Small intestine (tissue), 7 donors: ENCODE measurements around the gene ADGRD1. TPM values are rescaled to one million over a fixed set of nuclear protein-coding genes. Genes with fewer than 3 reads are reported as not detected.
A peak's percentile ranks its signal among the peaks of the same experiment; 100 is the strongest.

Source experiments
- DNase-seq, 2 donors: peaks; one replicate each; pipeline versions ENCODE4 v3.0.0 to v3.0.0-alpha.2; 2013
- FAIRE-seq: peaks from 2 replicates; lab custom pipeline; 2012; peaks lifted over from hg19 to GRCh38; lab: Jason Lieb, UNC
- H3K27ac ChIP-seq, 3 donors: one replicate each; pipeline ENCODE4 v1.5.1; 2013; ENCODE audit warnings: low read length in 2 of 3, mild to moderate bottlenecking in 2 of 3, control low read depth in 1 of 3, inconsistent platforms in 1 of 3, low read depth in 1 of 3, moderate library complexity in 1 of 3
- H3K27me3 ChIP-seq, 3 donors: one replicate each; pipeline ENCODE4 v1.6.1; 2013; ENCODE audit warnings: low read length in 3 of 3, inconsistent platforms in 1 of 3; ENCODE audit not compliant: control insufficient read depth in 3 of 3, insufficient read depth in 3 of 3
- H3K36me3 ChIP-seq, 3 donors: one replicate each; pipeline ENCODE4 v1.6.1; 2013; ENCODE audit warnings: low read length in 3 of 3, inconsistent platforms in 1 of 3, low read depth in 1 of 3, mild to moderate bottlenecking in 1 of 3, moderate library complexity in 1 of 3; ENCODE audit not compliant: control insufficient read depth in 3 of 3, insufficient read depth in 2 of 3
- H3K4me1 ChIP-seq, 3 donors: one replicate each; pipeline ENCODE4 v1.6.1; 2013; ENCODE audit warnings: low read length in 2 of 3, inconsistent platforms in 1 of 3, low read depth in 1 of 3, mild to moderate bottlenecking in 1 of 3, moderate library complexity in 1 of 3; ENCODE audit not compliant: control insufficient read depth in 3 of 3, insufficient read depth in 2 of 3
- H3K4me3 ChIP-seq, 3 donors: one replicate each; pipeline ENCODE4 v1.5.1; 2013; ENCODE audit warnings: low read length in 3 of 3, control low read depth in 1 of 3, inconsistent platforms in 1 of 3, low read depth in 1 of 3, mild to moderate bottlenecking in 1 of 3, moderate library complexity in 1 of 3
- H3K9me3 ChIP-seq, 2 donors: one replicate each; pipeline ENCODE4 v1.6.1; 2013; ENCODE audit warnings: low read depth in 1 of 2, low read length in 1 of 2; ENCODE audit not compliant: control insufficient read depth in 2 of 2, insufficient read depth in 1 of 2
- WGBS, 3 donors: extraction: QIAGEN DNeasy Blood & Tissue Kit; methylation state at CpG; one replicate each; pipeline ENCODE4 v1.1.7; 2013; 5-methylcytosine and 5-hydroxymethylcytosine counted together
- polyA plus RNA-seq, 4 donors: library from polyadenylated mRNA; stranded (reverse) in 3 of 4; unstranded in 1 of 4; fragments of 200-250 nt in 3 of 4; fragments of 120-200 nt in 1 of 4; gene quantifications; one replicate each; pipeline versions ENCODE4 v1.2.1 to v1.2.3, GENCODE V29; 2013
- donor health status: healthy with polysubstance abuse.
- donor health status: control.
- donor health status: control.
- donor health status: Bipolar disorder and iron deficiency.
- donor health status: healthy.

The ADGRD1 gene
- polyA plus RNA-seq, 4 donors, result 0.54 to 87.7 (median 9.3) TPM; not detected in 1

DNA sequence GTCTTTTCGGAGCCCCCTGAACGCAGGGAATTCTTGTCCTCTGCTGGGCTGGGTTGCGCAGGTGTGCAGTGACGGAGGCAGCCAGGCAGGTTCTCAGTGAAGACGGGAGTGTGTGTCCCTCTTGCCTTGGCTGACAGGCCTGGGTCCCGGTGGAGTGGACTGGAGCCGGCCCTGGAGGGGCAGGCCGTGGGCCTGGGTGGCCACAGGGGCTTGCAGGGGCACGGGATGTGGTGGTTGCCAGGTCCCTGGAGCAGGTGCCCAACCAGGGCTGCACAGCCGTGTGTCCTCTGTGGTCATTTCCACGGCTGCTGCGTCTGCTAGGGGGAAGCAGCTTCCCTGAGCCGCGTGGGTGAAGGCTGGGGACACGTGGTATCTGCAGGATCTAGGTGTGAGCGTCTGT lies 79.8 kb downstream of the ADGRD1 start:
- H3K27ac ChIP-seq, result no peak overlapping the region
- H3K4me3 ChIP-seq, result no peak overlapping the region
- H3K36me3 ChIP-seq, result peaks cover 0 to 62% (median 0%) of the 10 kb centered on the region in 3 donors
- no peaks in the 10 kb centered on the region for H3K27me3 ChIP-seq
- FAIRE-seq (no peak), DNase-seq (no peak)
- H3K9me3 ChIP-seq, result no peaks in the 10 kb centered on the region
- H3K4me1 ChIP-seq, result no peaks in the 10 kb centered on the region
- 84 to 87% (median 87%) methylated on average over 15 to 16 of the region's 16 CpGs for WGBS, 3 donors

DNA sequence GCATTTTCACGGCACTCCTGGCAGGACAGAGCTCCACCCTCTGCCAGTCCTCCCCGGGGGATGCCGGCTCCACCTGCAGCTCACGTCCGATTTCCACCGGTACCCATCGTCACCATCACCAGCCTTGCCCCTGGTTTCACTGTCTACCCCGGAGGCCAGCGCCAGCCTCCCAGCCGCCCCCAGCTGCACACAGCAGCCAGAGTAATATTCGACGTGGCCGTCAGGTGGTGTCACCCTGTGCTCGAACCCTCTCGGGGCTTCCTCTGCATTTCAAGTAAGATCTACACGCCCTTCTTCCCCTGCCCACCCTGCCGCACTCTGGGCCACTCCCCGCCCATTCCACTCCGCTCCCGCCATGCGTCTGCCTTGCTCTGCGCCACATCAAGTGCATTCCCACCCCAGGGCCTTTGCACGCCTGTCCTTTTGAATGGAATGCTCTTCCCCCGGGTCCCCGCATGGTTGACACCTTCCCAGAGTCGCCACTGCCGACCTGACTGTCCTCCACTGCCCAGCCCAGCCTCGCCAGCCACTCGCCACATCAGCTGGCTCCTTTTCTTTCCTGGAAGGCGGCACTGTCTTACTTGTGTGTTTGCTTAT lies 80.3 kb downstream of the ADGRD1 start:
- H3K27me3 ChIP-seq, result no peaks in the 10 kb centered on the region
- no peak for DNase-seq
- H3K4me1 ChIP-seq, result no peaks in the 10 kb centered on the region
- no peak overlapping the region for H3K4me3 ChIP-seq
- H3K9me3 ChIP-seq, result no peaks in the 10 kb centered on the region
- 90 to 92% (median 92%) methylated on average over 29 to 30 of the region's 30 CpGs for WGBS, 3 donors
- H3K36me3 ChIP-seq, result peaks cover 0 to 65% (median 0%) of the 10 kb centered on the region in 3 donors
- H3K27ac ChIP-seq, result no peak overlapping the region
- no peak for FAIRE-seq

DNA sequence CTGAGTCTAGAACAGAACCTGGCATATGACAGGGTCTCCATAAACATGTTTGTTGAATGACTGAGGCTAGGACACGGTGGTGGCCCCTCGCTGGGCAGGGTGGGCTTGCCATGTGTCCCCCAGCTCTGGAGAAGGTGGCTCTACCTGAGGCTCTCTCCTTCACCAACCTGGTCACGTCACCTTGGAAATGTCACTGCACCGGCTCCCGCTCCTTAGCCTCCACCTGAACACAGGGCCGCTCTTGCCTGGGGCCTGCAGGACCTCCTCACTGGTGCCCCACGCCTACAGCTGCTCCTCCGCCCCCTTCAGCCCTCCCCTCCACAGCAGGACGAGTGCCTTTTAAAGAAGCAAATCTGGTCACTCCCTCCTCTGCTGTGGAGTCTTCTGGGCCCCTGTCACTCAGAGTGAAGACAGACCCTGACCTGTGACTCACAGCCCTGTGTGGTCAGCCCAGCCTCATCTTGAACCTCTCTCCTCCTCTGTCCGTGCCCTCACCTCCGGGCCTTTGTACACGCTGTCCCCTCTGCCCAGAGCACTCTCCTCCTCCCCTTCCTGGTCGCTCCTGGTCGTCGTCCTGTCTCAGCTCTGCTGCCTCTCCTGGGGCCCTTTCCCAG lies 81.0 kb downstream of the ADGRD1 start:
- Histone ChIP-seq H3K27ac (peak overlapping the region in 1 of 3 donors; percentile 8), H3K9me3 (no peaks in the 10 kb centered on the region), H3K36me3 (peaks cover 0 to 63% (median 0%) of the 10 kb centered on the region in 3 donors), H3K27me3 (no peaks in the 10 kb centered on the region), H3K4me3 (no peak overlapping the region), H3K4me1 (no peaks in the 10 kb centered on the region)
- WGBS, 3 donors, result 67 to 74% (median 67%) methylated on average over 15 of the region's 15 CpGs
- DNase-seq (peak in 1 of 2 donors; percentile 4), FAIRE-seq (no peak)

DNA sequence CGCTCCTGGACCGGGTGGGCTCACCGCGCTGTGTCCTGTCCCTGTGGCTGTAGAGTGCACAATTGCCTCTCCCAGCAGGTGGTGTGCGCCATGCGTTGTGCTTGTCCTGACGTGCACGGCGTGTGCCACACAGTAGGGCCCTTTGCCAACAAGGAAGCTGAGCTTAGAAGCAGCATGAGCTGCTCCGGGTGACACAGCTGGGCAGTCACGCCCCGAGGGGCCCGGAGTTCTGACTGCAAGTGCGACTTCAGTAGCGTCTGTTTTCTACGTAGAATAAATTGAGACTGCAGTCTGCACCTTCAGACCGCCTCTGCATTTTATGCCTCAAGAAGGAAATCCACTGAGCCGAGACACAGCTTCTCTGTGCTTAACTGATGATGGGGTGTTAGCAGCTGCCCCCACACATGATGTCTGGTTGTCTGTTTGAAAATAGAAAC lies 81.6 kb downstream of the ADGRD1 start:
- Histone ChIP-seq H3K4me3 (no peak overlapping the region), H3K9me3 (no peaks in the 10 kb centered on the region), H3K4me1 (no peaks in the 10 kb centered on the region), H3K27me3 (no peaks in the 10 kb centered on the region), H3K27ac (peak overlapping the region in 1 of 3 donors; percentile 8), H3K36me3 (peaks cover 0 to 62% (median 0%) of the 10 kb centered on the region in 3 donors)
- WGBS, 3 donors, result 41 to 72% (median 57%) methylated on average over 18 of the region's 18 CpGs
- FAIRE-seq, result no peak
- peak in 1 of 2 donors; percentile 43 for DNase-seq

DNA sequence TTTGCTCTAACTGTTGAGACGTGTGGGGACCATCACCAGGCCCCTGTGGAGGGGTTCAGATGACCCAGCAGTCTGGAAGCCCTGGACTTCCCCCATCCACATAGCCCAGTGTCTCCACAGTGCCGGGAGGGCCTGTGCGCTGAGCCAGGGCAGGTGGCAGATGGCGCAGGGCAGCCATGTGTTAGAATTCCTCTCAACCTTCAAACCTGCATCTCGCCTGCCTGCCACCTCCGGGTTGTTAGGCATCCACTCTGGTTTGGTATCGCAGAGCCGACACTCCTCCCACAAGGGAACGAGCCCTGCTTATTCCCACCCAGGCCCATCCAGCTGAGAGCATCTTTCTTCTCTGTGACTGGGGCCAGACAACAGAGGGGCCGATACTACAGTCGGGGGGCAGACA lies 84.5 kb downstream of the ADGRD1 start:
- peaks cover 0 to 52% (median 0%) of the 10 kb centered on the region in 3 donors for H3K36me3 ChIP-seq
- H3K4me3 ChIP-seq, result no peak overlapping the region
- no peak overlapping the region for H3K27ac ChIP-seq
- H3K4me1 ChIP-seq, result no peaks in the 10 kb centered on the region
- no peaks in the 10 kb centered on the region for H3K27me3 ChIP-seq
- 94 to 97% (median 95%) methylated on average over 10 to 11 of the region's 11 CpGs for WGBS, 3 donors
- DNase-seq (no peak), FAIRE-seq (no peak)
- H3K9me3 ChIP-seq, result no peaks in the 10 kb centered on the region

DNA sequence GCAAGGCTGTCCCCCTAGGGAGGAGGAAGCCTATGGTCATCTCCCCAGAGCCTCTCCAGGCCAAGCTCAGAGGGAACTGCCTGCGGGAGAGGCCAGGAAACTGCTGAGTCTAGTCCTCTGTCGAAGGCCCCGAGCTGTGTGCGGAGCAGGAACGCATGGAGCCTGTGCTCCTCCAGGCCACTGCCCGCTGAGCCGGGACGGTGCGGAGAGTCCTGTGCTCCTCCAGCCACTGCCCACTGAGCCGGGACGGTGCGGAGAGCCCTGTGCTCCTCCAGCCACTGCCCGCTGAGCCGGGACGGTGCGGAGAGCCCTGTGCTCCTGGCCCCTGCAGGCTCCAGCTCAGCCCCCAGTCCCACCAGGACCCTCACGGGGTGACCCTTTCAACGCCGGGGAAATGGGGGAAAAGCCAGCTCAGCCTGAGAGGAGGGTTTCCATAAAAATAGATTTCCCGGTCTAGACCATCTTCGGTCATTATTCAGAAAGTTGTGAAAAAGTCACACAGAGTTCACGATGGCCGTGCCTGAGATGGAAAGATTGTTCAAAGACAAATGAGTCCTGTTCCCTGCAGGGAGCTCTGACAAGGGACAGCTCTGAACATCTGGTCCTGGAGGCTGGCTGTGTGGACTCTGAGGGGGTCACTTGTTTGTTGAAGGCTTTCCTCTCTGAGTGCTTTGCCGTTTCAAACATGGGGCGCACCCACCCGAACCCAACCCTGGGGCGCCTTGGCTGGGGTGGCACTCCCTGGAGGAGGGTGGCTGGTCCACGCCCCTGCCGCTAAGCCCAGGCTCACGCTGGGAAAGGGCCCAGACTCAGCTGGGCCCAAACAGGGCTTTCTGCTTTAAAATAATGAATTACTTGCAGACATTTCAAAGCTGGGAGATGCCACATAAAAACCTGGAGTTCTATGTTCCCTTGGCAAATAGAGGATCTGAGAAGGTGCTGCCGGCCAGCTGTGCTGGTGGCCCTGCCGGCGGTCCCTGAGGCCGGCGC lies 85.5 kb downstream of the ADGRD1 start:
- no peaks in the 10 kb centered on the region for H3K27me3 ChIP-seq
- H3K9me3 ChIP-seq, result no peaks in the 10 kb centered on the region
- peaks cover 0 to 48% (median 0%) of the 10 kb centered on the region in 3 donors for H3K36me3 ChIP-seq
- WGBS, 3 donors, result 79 to 88% (median 83%) methylated on average over 35 of the region's 35 CpGs
- H3K4me1 ChIP-seq, result no peaks in the 10 kb centered on the region
- no peak for DNase-seq
- no peak for FAIRE-seq
- H3K4me3 ChIP-seq, result no peak overlapping the region
- no peak overlapping the region for H3K27ac ChIP-seq

DNA sequence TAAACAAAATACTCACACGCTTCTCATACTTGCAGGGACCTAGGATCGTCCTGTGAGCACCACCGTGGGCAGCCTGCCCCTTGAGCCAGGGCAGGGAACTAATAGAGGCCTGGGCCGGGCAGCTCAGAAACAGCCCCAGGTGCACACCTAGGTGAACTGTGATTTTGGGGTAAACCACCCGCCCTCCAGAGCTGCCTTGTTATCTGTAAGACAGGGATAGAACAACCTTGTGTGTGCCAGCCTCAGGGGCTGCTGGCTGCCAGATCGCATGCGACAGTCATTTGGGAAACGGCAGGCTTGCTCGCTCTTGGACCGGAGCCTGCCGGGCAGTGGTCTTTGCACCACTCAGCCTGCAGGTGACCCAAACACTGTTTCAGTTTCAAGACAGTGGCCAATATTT lies 86.8 kb downstream of the ADGRD1 start:
- DNase-seq, result no peak
- 84 to 85% (median 85%) methylated on average over 11 of the region's 11 CpGs for whole genome bisulfite sequencing, 3 donors
- no peak for FAIRE-seq

More for the DNA sequence above, 86.8 kb downstream of the ADGRD1 start:
- Histone ChIP-seq H3K36me3 (peaks cover 0 to 45% (median 0%) of the 10 kb centered on the region in 3 donors), H3K4me3 (no peak overlapping the region), H3K27me3 (no peaks in the 10 kb centered on the region), H3K27ac (no peak overlapping the region), H3K9me3 (no peaks in the 10 kb centered on the region), H3K4me1 (no peaks in the 10 kb centered on the region)
